ENCODE measurements around the gene SNX27. TPM values are rescaled to one million over a fixed set of nuclear protein-coding genes. Genes with fewer than 3 reads are reported as not detected.

Gene SNX27
- total RNA-seq, 6 experiments from 2014 or later, result 29.2 to 31.8 (median 31.0) TPM

- H3K36me3 Mint-ChIP-seq (ENCODE audit: low read depth), result peaks cover 6% of the 10 kb centered on the region; the same call in 1 of the 2 replicates
- no peaks in the 10 kb centered on the region for H3K9me3 Mint-ChIP-seq
- H3K27ac Mint-ChIP-seq, result no peak overlapping the region
These were observed 15.0 kb downstream of the SNX27 start for GRCh38 chr1:151626740-151627334.

DNA sequence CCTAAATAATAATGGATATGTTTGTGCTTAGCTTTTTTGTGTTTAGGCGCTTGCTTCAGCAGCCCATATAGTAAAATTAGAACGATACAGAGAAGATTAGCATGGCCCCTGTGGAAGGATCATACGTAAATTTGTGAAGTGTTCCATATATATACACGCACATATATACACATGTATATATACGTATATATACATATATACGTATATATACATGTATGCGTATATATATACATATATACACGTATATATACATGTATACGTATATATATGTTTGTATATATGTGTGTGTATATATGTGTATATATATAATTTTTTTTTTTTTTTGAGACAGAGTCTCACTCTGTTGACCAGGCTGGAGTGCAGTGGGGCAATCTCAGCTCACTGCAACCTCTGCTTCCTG is 17.4 kb downstream of the SNX27 start:
- no peaks in the 10 kb centered on the region for H3K4me1 Mint-ChIP-seq (ENCODE audit: low read depth)
- no peaks in the 10 kb centered on the region for H3K27me3 Mint-ChIP-seq (ENCODE audit: insufficient read depth)
- TF ChIP-seq, protein P1, sequence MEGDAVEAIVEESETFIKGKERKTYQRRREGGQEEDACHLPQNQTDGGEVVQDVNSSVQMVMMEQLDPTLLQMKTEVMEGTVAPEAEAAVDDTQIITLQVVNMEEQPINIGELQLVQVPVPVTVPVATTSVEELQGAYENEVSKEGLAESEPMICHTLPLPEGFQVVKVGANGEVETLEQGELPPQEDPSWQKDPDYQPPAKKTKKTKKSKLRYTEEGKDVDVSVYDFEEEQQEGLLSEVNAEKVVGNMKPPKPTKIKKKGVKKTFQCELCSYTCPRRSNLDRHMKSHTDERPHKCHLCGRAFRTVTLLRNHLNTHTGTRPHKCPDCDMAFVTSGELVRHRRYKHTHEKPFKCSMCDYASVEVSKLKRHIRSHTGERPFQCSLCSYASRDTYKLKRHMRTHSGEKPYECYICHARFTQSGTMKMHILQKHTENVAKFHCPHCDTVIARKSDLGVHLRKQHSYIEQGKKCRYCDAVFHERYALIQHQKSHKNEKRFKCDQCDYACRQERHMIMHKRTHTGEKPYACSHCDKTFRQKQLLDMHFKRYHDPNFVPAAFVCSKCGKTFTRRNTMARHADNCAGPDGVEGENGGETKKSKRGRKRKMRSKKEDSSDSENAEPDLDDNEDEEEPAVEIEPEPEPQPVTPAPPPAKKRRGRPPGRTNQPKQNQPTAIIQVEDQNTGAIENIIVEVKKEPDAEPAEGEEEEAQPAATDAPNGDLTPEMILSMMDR (IDR thresholded peaks at IDR 0.05), result no peak
- H3K27ac Mint-ChIP-seq, result no peak overlapping the region
- peaks cover 6% of the 10 kb centered on the region; the same call in 1 of the 2 replicates for H3K36me3 Mint-ChIP-seq (ENCODE audit: low read depth)
- no peak for DNase-seq
- no peaks in the 10 kb centered on the region for H3K9me3 Mint-ChIP-seq
- no peak overlapping the region for H3K4me3 Mint-ChIP-seq

More at GRCh38 chr1:151626740-151627334, 15.0 kb downstream of the SNX27 start:
- no peak for DNase-seq
- no peaks in the 10 kb centered on the region for H3K27me3 Mint-ChIP-seq (ENCODE audit: insufficient read depth)
- TF ChIP-seq, protein P1 (IDR thresholded peaks at IDR 0.05), result no peak
- no peak overlapping the region for H3K4me3 Mint-ChIP-seq
- peaks cover 2% of the 10 kb centered on the region; the same call in 1 of the 2 replicates for H3K4me1 Mint-ChIP-seq (ENCODE audit: low read depth)

GRCh38 chr1:151635479-151636072 is 23.7 kb downstream of the SNX27 start:
- H3K27ac Mint-ChIP-seq, result no peak overlapping the region

GRCh38 chr1:151638074-151638775 is 26.4 kb downstream of the SNX27 start:
- Mint-ChIP-seq H3K4me1 (ENCODE audit: low read depth) (peaks cover 42% of the 10 kb centered on the region), H3K4me3 (no peak overlapping the region)

More at GRCh38 chr1:151635479-151636072, 23.7 kb downstream of the SNX27 start:
- DNase-seq, result no peak
- Mint-ChIP-seq H3K9me3 (no peaks in the 10 kb centered on the region), H3K27me3 (ENCODE audit: insufficient read depth) (no peaks in the 10 kb centered on the region), H3K4me3 (no peak overlapping the region), H3K4me1 (ENCODE audit: low read depth) (peaks cover 34% of the 10 kb centered on the region), H3K36me3 (ENCODE audit: low read depth) (peaks cover 7% of the 10 kb centered on the region)
- TF ChIP-seq, protein P1 (IDR thresholded peaks at IDR 0.05), result no peak

DNA sequence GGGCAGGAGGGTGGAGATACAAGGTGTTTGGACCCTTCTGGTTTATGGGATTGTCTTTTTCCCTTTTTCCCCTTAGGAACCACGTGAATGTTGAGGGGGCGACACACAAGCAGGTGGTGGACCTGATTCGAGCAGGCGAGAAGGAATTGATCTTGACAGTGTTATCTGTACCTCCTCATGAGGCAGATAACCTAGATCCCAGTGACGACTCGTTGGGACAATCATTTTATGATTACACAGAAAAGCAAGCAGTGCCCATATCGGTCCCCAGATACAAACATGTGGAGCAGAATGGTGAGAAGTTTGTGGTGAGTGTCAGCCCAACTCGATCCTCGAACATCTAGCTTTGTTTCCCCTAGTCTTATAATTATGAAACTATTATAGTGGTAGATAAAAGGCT is 27.0 kb downstream of the SNX27 start:
- Mint-ChIP-seq H3K4me1 (ENCODE audit: low read depth) (peaks cover 42% of the 10 kb centered on the region), H3K27ac (no peak overlapping the region), H3K27me3 (ENCODE audit: insufficient read depth) (no peaks in the 10 kb centered on the region), H3K36me3 (ENCODE audit: low read depth) (peaks cover 13% of the 10 kb centered on the region), H3K4me3 (no peak overlapping the region), H3K9me3 (no peaks in the 10 kb centered on the region)
- TF ChIP-seq, protein P1 (IDR thresholded peaks at IDR 0.05), result no peak
- DNase-seq, result no peak

More at GRCh38 chr1:151638074-151638775, 26.4 kb downstream of the SNX27 start:
- no peaks in the 10 kb centered on the region for H3K27me3 Mint-ChIP-seq (ENCODE audit: insufficient read depth)
- H3K36me3 Mint-ChIP-seq (ENCODE audit: low read depth), result peaks cover 13% of the 10 kb centered on the region
- no peak for DNase-seq
- TF ChIP-seq, protein P1 (IDR thresholded peaks at IDR 0.05), result no peak
- no peak overlapping the region for H3K27ac Mint-ChIP-seq
- H3K9me3 Mint-ChIP-seq, result no peaks in the 10 kb centered on the region

Data from HFFc6 (cell line).